HG03103 (cell line): ENCODE results near the gene ATP6AP1.
"Not testable (repeated sequence)": the region's sequence is repeated elsewhere in the genome, so short reads cannot be mapped to it uniquely, and the experiment has no call there.

Experiments used
- ATAC-seq: cut with Tn5 transposase; IDR thresholded peaks from one replicate; pipeline ENCODE4 v1.9.1; 2021; ENCODE audit warnings: low read depth; ENCODE audit not compliant: unreplicated experiment

Gene ATP6AP1, protein sequence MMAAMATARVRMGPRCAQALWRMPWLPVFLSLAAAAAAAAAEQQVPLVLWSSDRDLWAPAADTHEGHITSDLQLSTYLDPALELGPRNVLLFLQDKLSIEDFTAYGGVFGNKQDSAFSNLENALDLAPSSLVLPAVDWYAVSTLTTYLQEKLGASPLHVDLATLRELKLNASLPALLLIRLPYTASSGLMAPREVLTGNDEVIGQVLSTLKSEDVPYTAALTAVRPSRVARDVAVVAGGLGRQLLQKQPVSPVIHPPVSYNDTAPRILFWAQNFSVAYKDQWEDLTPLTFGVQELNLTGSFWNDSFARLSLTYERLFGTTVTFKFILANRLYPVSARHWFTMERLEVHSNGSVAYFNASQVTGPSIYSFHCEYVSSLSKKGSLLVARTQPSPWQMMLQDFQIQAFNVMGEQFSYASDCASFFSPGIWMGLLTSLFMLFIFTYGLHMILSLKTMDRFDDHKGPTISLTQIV

DNA sequence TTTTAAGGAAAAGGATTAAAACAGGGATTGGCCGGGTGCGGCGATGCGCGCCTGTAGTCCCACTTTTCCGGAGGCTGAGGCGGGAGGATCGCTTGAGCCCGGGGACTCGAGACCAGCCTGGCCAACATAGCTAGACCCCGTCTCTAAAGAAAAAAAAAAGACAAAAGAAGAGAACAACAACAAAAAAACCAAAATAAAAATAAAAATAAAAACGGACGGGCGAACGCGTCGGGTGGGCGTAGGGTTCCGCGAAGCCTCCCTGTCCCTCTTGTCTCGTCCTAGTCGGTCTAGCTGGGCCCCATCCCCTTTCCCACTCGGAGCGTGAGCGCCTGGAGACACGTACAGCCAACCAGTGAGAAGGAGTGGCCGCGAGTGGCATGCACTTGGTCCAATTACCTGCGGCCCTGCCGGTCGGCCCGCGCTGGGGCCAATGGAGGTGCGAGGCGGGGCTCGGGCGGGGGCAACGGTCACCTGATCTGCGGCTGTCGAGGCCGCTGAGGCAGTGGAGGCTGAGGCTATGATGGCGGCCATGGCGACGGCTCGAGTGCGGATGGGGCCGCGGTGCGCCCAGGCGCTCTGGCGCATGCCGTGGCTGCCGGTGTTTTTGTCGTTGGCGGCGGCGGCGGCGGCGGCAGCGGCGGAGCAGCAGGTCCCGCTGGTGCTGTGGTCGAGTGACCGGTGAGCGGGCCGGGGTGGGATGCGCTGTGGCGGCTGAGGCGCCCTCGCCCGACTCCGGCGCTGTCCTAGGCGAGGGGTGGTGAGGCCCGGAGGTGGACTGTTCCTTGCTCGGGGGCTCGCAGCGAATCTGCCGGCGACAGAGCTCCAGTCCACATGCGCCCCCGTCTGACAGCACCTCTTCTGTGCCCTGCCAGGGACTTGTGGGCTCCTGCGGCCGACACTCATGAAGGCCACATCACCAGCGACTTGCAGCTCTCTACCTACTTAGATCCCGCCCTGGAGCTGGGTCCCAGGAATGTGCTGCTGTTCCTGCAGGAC is at the start of gene ATP6AP1:
Gene ATP6AP1, plus strand, starts transcription at position 502 of the 996 bp plus-strand sequence. Its CDS starts 16 bp downstream, at position 518.
- ATAC-seq = peak; percentile 96

DNA sequence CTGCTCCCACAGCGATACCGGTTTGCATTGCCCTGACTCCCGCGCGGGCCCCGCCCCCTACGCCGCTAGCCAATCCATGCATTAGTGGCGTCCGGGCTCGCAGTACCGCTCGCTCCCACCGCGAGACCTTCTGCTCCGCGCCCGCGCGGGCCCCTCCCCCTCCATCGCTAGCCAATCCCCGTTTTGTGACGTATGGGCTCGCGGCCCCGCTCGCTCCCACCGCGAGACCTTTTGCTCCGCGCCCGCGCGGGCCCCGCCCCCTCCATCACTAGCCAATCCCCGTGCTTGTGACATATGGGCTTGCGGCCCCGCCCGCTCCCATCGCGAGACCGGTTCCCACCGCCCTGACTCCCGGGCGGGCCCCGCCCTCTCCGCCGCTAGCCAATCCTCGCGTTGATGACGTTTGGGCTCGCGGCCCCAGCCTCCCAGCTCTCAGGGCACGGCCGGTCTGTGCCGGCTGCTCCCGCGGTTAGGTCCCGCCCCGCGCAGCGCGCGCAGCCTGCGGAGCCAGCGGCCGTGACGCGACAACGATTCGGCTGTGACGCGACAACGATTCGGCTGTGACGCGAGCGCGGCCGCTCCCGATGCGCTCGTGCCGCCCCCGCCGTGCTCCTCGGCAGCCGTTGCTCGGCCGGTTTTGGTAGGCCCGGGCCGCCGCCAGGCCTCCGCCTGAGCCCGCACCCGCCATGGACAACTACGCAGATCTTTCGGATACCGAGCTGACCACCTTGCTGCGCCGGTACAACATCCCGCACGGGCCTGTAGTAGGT is 49.5 kb upstream of the ATP6AP1 start, which contains the start of gene EMD:
Gene EMD, plus strand, starts transcription at position 497 of the 770 bp plus-strand sequence. Its CDS starts 190 bp downstream, at position 687.
- peak; percentile 63 for ATAC-seq

DNA sequence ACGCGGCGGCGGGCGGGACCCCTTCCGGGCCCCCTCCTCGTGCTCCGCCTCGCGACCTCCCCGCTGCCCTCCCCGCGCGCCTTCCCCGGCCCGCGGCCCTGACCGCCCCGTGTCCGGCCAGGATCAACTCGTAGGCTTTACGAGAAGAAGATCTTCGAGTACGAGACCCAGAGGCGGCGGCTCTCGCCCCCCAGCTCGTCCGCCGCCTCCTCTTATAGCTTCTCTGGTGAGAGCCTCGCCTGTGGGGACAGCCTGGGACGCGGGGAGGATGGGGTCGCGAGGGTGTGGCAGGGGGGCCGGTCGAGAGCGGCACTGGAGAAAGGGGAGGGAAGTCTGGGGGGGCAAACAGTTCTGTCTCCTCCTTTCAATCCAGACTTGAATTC is 48.9 kb upstream of the ATP6AP1 start:
- ATAC-seq = no peak

DNA sequence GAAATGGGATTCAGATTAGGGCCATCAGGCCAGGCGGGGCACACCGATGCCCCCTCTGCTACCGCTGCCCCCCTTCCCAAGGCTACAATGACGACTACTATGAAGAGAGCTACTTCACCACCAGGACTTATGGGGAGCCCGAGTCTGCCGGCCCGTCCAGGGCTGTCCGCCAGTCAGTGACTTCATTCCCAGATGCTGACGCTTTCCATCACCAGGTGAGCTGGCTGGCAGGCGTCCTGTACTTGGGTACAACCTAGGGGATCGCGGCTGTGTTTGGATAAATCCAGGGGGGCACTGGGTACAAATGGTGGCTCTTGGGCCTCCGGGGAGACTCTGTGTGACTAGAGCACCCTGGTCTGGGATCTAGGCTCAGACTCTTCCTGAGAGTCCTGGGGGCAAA is 48.3 kb upstream of the ATP6AP1 start:
- ATAC-seq = no peak

DNA sequence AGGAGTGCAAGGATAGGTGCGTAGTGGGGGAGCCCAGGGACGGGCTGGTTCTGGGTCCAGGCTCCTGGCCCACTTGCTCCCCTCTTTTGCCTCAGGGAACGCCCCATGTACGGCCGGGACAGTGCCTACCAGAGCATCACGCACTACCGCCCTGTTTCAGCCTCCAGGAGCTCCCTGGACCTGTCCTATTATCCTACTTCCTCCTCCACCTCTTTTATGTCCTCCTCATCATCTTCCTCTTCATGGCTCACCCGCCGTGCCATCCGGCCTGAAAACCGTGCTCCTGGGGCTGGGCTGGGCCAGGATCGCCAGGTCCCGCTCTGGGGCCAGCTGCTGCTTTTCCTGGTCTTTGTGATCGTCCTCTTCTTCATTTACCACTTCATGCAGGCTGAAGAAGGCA is 47.7 kb upstream of the ATP6AP1 start:
- ATAC-seq = no peak

DNA sequence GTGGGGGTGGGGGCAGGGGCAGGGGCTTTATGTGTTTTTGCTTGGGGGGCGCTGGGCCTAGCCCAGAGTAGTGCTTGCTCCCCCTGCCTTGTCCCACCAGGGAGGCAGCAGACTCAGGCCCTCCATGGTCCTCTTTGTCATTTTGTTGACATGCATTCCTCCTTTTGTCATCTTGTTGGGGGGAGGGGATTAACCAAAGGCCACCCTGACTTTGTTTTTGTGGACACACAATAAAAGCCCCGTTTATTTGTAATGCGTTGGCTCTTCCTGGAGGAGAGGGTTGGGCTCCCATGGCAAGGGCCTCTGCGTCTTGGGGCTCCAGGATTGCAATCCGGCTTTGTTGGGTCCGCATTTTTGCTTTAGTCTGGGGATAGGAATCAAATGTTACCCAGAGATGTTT is 47.2 kb upstream of the ATP6AP1 start:
- no peak for ATAC-seq

DNA sequence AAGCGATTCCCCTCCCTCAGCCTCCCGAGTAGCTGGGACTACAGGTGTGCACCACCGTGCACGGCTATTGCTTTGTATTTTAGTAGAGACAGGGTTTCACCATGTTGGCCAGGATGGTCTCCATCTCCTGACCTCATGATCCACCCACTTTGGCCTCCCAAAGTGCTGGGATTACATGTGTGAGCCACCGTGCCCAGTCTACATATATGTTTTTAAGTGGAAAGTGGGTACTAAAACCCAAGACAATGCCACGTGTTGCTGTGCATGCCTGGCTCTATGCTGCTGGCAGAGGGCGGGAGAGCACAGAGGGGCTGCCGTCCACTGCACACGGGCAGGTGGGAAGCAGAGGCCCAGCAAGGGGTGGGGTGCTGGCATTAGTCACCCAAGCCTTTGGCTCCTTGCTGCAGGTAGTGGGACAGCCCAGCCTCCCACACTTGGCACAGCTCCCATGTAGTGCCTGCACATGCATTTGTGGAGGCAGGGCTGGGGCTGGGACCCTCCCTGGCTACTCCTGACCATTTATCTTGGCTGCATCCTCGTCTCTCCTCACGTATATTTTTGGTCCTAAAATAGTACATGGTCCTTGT is 45.9 kb upstream of the ATP6AP1 start:
- no peak for ATAC-seq

DNA sequence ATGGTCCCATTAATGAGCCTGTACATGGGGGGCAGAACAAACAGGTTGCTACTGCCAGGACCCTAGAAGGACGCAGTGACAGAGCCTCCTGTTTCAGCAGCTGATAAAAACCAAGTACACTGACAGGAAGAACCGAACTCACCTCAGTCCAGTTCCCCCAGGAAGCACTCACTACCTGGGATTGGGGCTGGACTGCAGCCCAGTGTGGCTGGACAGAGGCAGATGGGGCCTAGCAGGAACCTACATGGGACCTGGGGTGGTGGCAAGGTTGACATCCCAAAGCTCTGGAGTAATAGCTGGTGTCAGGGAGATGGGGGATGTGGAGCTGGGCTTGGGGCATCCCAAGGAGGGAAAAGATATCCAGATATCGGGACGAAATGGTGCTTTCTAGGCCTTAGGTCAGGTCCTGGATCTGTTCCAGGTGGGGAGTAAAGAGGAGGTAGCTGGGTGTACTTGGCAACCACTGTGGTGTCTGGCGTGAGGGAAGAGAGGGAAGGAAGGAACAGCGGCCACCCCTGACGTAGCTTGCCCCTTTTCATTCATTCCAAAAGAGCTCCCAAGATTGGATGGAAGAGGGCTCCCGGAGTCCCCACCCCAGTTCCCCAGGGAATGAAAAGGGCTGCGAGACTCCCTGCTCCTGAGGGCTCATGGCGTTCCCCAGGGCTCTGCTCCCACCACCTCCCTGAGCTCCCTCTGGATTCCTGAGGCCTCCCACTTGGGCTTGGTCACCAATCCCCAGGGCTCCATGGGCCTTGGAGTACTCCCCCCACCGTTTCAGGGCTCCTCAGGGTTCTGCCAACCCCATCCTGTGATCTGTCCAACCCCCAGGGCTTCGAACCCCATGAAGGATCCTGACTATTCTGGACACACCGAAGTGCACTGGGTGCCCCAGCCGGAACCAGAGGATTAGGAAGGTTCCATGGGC is 44.9 kb upstream of the ATP6AP1 start:
- ATAC-seq = no peak

DNA sequence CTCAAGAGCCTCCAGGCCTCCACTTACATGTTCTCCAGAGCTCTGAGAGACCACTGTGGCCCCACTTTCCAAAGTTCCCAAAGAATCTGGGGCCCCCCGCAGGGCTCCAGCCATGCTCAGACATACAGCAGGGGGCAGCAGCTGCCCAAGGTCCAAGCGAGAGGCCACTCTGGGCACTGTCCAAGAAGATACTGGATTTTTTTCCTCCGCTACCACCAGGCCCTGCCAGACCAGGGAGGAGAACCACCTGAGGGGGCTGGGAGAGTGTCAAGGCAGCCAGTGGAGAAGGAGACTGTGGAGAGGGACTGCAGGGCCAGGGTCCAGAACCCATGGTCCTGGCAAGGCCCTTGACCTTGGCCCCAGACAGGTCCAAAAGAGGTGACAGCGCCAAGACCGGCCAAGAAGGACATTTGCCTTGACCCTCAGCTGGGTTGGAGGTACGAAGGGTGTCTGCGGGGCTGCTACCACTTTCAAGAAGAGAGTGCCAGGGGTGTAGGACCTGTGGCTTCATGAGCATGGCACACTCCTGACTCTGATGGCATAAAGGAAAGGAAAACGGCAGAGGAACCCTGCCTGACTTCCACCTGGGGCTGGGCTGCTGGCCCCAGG is 44.1 kb upstream of the ATP6AP1 start:
- no peak for ATAC-seq

DNA sequence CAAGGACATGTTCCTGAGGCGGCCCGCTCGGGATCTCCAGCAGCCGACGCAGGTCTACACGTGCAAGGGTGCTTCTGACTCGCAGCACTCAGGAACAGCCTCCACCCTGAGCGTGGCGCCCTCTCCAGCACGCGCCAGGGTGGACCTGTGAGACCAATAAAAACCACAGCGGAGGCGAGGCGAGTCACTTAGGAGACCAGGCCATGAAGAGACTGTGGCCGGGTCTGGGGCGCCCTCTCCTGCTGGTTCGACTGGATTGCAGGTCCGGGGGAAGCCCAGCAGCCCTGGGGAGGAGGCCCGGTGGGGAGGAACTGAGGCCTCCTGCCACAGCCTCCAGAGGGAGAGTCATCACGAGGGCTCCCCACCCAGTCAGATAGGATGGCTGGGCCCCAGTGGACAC is 40.4 kb upstream of the ATP6AP1 start:
- not testable (repeated sequence) for ATAC-seq

DNA sequence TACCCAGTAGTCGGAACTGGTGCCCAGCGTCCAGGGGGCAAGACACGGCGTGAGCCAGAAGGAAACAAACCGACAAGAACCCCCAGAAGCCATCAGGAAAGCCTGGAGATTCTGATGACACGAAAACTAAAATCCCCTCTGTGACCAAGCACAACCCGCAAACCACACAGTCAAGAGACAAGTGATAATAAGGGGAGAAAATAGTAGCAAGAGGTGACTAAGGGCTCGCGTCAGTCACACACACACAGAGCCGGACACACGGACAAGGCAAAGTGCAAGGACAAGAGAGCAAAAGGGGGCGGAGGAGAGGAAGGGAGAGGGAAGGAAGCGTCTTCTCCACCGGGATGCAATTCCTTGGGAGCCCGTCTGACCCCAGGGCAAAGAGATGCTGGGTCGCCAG is 39.8 kb upstream of the ATP6AP1 start:
- ATAC-seq = not testable (repeated sequence)

DNA sequence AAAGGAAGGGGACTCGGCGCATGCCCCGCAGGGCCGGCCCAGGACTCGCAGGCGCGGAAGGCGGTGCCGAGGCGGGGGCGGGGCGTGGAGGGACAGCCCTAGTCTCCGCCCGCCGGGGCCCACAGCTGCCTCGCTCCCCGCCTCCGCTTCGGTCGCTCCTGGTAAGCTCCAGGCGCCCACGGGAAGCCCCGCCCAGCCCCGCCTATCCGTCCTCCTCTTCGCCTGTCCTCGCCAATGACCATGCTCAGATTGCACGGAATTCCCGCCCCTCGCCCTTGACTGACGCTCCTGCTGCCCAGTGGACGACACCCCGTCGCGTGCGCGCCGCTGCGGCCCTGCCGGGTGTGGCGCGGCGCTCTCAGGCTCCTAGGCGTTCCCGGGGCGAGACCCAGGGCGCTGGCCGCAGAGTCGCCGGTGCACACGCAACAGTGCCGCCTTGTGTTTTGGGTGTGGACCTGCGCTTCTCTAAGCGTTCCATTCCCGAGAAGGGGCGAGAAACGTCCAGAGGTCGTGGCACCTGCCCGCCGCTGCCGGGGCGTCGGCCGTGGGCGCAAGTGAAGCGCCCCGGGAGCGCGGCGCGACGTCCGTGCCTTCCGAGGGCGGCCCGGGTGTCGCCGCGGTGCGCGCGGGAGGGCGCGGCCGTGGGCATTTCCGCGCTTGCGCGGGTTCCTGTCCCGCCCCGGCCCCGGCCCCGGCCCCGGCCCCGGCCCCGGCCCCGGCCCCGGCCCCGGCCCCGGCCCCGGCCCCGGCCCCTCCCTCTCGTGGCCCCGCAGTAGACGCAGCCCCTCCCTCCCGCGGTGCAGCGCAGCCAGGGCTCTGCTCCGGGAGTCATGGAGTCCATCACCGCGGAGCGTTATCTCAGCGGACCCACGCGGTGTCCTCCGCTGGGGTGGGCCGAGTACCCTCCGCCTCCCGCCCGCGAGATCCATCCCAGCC is 38.4 kb upstream of the ATP6AP1 start:
- ATAC-seq = peak; percentile 63

DNA sequence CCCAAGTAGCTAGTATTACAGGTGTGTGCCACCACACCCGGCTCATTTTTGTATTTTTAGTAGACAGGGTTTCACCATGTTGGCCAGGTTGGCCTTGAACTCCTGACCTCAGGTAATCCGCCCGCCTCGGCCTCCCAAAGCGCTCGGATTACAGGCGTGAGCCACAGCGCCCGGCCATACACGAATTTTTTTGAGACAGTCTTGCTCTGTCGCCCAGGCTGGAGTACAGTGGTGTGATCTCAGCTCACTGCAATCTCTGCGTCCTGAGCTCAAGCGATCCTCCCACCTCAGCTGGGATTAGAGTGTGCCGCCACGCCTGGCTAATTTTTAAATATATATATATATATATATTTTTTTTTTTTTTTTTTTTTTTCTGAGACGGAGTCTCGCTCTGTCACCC is 32.1 kb upstream of the ATP6AP1 start:
- not testable (repeated sequence) for ATAC-seq

DNA sequence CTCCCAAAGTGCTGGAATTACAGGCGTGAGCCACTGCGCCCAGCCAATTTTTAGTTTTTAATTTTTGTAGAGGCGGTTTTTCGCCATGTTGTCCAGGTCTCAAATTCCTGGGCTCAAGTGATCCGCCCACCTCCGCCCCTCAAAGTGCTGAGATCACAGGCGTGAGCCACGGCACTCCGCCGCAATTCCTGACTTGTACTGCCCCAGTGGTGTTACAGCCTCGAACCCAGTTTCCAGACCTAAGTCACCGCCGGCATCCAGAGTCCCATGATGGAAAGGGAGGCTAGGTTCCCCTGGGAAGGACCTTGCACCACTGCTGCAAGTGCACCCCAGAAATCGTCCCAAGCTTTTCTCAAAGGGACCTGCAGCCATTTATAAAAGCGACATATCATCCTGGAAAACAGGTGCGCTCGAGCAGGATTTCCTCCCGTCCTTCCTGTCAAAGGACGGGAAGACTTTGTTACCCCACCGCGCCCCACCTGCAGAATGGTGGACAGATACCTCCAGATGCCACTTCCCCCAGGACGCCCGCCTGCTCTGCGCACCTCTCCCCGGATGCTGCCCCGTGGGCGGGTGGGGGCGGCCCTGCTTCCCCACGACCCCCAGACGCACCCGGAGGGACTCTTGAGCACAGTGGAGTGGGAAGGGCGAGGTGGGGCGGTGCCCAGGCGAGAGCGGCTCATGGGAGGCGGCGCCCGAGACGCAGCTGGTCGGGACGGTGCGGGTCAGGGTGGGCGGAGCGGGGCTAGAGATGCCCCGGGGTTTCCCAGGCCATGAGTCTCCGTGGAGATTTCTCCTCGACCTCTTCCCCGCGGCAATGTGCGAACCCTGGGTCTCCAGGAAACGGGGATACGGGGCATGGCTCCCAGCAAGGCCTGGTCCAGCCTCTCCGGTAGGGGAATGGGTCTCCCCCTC is 31.2 kb upstream of the ATP6AP1 start:
- peak; percentile 39 for ATAC-seq

DNA sequence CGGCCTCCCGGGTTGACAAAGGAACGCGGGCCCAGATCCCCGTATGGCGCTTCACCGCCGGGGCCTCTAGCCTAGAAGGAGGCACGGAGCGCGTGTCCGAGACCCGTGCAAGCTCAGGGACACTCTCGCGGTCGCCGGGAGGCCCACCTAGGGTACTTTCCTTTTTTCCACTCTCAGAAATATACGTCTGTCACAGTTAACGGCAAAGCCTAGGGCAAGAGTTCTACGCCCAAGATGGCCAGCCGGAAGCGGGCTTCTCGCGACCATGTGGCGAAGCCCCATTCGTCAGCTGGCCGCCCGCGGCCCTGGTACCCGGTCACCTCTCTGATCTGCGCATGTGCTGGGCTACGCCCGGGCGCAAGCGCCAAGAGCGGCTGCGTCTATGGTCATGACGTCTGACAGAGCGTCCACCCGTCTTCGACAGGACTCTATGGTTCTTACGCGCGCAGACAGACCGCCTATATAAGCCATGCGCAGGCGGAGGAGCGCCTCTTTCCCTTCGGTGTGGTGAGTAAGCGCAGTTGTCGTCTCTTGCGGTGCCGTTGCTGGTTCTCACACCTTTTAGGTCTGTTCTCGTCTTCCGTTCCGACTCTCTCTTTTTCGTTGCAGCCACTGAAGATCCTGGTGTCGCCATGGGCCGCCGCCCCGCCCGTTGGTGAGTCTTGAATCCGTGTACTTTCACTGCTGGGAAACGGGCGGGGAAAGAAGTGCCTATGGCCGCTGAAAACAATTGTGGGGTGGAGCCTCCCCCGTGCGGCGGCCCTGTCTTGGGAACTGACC is 30.4 kb upstream of the ATP6AP1 start, which contains the start of gene RPL10:
Gene RPL10, plus strand, starts transcription at position 490 of the 780 bp plus-strand sequence. Its CDS starts 143 bp downstream, at position 633.
- peak; percentile 44 for ATAC-seq
